ENCODE data around the gene PGBD5.

- TF ChIP-seq CTCF (IDR thresholded peaks at IDR 0.05; ENCODE audit: poor library complexity), result no peak
- TF ChIP-seq EZH2 (IDR thresholded peaks at IDR 0.05; ENCODE audit: borderline replicate concordance), result no peak
- no peak for TF ChIP-seq EZH2phosphoT487 (IDR thresholded peaks at IDR 0.05; ENCODE audit: low read depth, severe bottlenecking, unreplicated experiment)
These were observed 124.8 kb downstream of the PGBD5 start for GRCh38 chr1:230301322-230301721.
